HL-60 (cell line): ENCODE results near the gene RNF166.

Experiments
- POLR2AphosphoS5 ChIP-seq: IDR thresholded peaks from 2 replicates; pipeline ENCODE4 v1.6.1; 2012; ENCODE audit warnings: low read depth
- TF ChIP-seq, protein P1 (sequence below): IDR thresholded peaks from 2 replicates; pipeline ENCODE4 v1.6.1; 2012; ENCODE audit warnings: low read depth; ENCODE audit not compliant: insufficient replicate concordance
- TF ChIP-seq, protein P2 (sequence below): IDR thresholded peaks from one replicate; pipeline ENCODE4 v1.5.1; 2011; ENCODE audit warnings: low read length, control low read depth, inconsistent platforms; ENCODE audit not compliant: insufficient read depth

DNA sequence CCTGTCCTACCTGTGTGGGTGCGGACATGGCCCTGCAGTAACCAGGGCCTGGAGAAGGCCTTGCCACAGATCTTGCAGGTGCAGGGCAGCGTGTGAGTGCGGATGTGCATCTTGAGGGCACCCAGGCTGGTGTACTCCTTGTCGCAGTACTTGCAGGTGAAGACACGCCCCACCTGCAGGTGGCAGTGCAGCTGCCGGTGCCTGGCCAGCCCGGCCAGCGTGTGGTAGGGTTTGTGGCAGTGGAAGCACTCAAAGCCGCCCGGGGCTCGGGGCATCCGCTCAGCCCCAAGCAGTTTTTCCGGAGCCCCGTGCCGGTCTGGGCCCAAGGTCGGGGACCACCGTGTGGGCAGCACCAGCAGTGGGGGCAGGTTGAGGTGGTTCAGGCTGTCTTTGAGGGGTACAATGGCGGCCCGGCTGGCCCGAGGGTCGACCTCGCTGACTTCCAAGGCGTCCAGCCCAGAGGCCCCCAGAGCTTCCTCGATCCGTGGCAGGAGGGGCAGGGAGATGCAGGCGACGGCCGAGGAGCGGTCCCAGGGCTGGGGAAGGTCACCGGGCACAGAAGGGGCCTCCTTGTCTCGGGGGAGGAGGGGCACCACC, 25.0 kb downstream of the RNF166 start:
- TF ChIP-seq, protein P1, sequence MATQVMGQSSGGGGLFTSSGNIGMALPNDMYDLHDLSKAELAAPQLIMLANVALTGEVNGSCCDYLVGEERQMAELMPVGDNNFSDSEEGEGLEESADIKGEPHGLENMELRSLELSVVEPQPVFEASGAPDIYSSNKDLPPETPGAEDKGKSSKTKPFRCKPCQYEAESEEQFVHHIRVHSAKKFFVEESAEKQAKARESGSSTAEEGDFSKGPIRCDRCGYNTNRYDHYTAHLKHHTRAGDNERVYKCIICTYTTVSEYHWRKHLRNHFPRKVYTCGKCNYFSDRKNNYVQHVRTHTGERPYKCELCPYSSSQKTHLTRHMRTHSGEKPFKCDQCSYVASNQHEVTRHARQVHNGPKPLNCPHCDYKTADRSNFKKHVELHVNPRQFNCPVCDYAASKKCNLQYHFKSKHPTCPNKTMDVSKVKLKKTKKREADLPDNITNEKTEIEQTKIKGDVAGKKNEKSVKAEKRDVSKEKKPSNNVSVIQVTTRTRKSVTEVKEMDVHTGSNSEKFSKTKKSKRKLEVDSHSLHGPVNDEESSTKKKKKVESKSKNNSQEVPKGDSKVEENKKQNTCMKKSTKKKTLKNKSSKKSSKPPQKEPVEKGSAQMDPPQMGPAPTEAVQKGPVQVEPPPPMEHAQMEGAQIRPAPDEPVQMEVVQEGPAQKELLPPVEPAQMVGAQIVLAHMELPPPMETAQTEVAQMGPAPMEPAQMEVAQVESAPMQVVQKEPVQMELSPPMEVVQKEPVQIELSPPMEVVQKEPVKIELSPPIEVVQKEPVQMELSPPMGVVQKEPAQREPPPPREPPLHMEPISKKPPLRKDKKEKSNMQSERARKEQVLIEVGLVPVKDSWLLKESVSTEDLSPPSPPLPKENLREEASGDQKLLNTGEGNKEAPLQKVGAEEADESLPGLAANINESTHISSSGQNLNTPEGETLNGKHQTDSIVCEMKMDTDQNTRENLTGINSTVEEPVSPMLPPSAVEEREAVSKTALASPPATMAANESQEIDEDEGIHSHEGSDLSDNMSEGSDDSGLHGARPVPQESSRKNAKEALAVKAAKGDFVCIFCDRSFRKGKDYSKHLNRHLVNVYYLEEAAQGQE = no peak
- TF ChIP-seq, protein P2, sequence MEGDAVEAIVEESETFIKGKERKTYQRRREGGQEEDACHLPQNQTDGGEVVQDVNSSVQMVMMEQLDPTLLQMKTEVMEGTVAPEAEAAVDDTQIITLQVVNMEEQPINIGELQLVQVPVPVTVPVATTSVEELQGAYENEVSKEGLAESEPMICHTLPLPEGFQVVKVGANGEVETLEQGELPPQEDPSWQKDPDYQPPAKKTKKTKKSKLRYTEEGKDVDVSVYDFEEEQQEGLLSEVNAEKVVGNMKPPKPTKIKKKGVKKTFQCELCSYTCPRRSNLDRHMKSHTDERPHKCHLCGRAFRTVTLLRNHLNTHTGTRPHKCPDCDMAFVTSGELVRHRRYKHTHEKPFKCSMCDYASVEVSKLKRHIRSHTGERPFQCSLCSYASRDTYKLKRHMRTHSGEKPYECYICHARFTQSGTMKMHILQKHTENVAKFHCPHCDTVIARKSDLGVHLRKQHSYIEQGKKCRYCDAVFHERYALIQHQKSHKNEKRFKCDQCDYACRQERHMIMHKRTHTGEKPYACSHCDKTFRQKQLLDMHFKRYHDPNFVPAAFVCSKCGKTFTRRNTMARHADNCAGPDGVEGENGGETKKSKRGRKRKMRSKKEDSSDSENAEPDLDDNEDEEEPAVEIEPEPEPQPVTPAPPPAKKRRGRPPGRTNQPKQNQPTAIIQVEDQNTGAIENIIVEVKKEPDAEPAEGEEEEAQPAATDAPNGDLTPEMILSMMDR = no peak
- TF ChIP-seq POLR2AphosphoS5 = no peak
